Measurements from ENCODE around the gene DCAF5. TPM values are rescaled to one million over a fixed set of nuclear protein-coding genes. Genes with fewer than 3 reads are reported as not detected.

DCAF5 gene
- total RNA-seq, 1 donor from 2014 or later: 30.8 TPM

DNA sequence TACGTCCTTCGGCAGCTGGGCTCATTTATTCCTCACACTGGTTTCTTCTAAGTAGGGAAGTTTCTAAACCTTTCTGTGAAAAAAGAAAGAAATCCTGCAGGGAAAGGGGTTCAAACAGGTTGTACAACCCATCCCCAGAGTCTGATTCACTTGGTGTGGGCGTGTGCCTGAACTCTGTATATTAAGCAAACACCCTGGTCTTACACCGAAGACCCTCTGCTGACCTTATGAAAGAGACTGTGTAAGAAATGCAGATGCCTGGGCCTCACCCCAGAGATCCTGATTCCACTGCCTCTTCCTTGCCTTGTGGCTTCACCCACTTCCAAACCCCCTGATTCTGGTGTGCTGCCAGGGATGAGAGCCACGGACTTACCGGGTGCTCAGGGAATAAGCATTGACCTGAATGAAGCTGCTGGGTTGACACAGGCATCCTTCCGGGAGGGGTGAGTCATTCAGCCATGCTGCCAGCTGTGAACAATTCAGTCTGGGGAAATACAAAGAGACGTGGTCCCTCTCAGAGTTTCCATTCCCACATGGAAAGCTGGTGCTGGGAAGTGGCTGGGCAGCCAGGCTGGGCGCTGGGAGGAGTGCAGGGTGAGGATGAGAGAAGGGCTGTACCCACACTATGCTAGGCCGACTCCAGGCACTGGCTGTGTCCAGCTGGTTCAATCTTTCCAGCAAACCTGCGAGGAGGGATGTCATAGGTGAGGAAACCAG is 147.3 kb downstream of the DCAF5 start:
- DNase-seq (ENCODE audit: low read depth): peak; percentile 95

DNA sequence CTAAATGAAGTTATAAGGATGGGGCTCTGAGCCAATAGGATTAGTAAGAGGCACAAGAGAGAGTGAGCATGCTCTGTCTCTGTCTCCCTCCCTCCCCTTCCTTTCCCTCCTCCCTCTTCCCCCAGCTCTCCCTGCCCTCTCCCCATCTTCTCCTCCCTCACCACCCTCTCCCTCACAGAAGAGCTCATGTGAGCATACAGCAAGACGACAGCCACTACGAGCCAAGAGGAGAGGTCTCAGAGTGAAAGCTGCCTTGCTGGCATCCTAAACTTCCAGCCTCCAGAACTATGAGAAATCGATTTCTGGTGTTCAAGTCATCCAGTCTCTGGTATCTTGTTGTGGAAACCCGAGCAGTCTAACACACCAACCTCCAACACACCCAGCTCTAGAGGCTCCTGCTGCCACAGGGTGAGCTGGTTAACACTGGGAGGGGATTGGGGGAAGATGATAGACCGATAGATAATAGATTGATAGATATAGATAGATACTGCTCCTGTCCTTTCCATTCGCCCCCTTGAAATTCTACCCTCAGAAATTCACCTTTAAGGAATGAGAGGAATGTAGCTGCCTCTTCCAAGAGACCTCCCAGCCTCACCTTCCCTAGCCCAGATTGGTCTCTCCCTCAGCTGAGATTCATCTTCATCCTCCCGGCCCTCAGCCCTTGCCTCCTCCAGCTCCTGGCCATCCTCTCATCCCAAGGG is 148.0 kb downstream of the DCAF5 start:
- no peak for DNase-seq (ENCODE audit: low read depth)

DNA sequence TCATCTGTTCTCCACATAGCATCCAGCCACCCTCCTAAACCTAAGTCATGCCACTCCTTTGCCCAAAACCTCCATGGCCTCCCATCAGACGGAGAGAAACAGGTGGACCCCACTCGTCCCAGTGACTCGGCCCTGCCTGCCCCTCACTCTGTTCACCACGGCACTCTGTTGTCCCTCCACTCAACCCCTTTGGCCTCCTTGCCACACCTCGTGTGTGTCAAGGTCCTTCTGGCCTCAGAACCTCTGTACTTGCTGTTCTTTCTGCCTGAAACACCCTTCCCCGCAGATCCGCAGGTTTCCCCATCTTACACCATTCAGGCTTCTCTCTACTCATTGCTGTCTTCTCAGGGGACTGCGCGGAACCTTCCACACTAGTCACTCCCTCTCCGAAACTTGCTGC is 149.3 kb downstream of the DCAF5 start:
- DNase-seq (ENCODE audit: low read depth): no peak

DNA sequence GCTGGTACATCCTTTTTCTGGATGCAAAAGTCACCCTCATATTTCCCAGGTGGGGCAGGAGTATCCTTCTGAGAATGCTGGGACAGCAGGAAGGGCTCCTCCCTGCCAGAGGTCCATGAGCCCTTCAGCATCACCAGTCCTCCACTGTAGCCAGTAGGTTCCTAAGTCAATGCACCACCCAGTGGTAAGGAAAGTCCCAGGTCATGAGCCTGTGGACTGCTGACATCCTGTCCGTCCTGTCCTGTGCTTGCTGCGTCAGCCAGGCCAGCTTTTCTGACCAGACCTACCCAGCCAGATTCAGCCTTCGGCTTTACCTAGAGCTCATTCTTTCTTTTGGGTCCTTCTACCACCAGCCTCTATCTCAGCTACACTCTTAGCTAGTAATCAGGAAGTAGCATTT is 150.8 kb downstream of the DCAF5 start:
- peak; percentile 57 for DNase-seq (ENCODE audit: low read depth)

DNA sequence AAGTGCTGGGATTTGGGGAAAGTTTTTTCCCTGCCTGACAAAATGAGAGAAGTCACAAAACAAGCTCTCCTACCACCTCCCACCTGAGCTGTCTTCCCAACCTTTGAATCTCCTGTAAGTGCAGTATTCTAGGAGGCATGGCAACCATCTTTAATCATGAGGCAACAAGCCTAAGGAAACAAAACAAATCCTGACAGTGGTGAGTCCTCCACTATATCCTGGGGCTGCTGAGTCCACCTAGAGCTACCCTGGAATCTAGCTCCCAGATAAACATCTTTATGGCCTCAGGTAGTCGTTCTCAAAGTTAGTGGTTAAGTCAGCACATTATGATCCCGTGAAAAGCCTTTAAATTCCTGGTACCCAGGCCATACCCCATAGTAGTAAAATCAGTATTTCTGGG is 151.5 kb downstream of the DCAF5 start:
- DNase-seq (ENCODE audit: low read depth): no peak

Other genes starting within 250 kb of the DCAF5 start
- gene ACTN1, start 173.8 kb downstream of the DCAF5 start, total RNA-seq: 304 and 802 TPM in 2 replicates
- gene EXD2, start 38.4 kb upstream of the DCAF5 start, total RNA-seq: 24.7 and 37.4 TPM in 2 replicates
- gene GALNT16, start 107.0 kb upstream of the DCAF5 start, total RNA-seq: 1.1 TPM in 1 of 2 replicates, not detected in the other
- 65.0 and 150 TPM in 2 replicates for gene ERH, start 245.2 kb upstream of the DCAF5 start, total RNA-seq
- 151 and 173 TPM in 2 replicates for gene SLC39A9, start 245.6 kb upstream of the DCAF5 start, total RNA-seq

Data from renal cortical epithelial cell (primary cell).